ENCODE data around the gene CNTNAP4.

DNA sequence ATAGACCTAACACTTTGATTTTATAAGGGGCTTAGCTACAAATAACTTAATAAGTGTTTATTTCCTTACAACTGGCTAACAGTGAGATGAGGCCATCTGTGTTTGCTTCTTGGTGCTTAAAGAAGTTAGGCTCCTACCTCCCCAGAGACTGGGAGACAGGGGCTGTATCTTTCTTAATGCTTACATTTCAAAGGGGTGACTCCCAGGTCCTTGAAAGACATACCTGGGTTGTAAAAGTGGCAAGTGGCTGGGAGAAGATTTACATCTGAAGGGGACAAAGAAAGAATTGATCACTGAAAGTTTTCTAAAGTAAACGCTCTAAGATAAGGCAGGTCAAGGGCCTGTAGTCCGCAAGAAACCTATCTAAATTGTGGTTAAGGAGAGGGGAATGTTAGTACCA, 196.8 kb downstream of the CNTNAP4 start:
- TF ChIP-seq SUZ12 (IDR thresholded peaks at IDR 0.05; ENCODE audit: extremely low read depth, insufficient read depth, insufficient read length) = no peak
- no peak for TF ChIP-seq ZNF274 (IDR thresholded peaks at IDR 0.05; ENCODE audit: low read depth, low read length)
- TF ChIP-seq YY1 (IDR thresholded peaks at IDR 0.05; ENCODE audit: insufficient read depth, insufficient read length) = no peak

Data from NT2/D1 (cell line).